G401.6 (cell line): ENCODE measurements around the gene MYL11.

Source experiments
- FAIRE-seq: peaks from 2 replicates; lab custom pipeline; 2012; peaks lifted over from hg19 to GRCh38; lab: Jason Lieb, UNC

The MYL11 gene

DNA sequence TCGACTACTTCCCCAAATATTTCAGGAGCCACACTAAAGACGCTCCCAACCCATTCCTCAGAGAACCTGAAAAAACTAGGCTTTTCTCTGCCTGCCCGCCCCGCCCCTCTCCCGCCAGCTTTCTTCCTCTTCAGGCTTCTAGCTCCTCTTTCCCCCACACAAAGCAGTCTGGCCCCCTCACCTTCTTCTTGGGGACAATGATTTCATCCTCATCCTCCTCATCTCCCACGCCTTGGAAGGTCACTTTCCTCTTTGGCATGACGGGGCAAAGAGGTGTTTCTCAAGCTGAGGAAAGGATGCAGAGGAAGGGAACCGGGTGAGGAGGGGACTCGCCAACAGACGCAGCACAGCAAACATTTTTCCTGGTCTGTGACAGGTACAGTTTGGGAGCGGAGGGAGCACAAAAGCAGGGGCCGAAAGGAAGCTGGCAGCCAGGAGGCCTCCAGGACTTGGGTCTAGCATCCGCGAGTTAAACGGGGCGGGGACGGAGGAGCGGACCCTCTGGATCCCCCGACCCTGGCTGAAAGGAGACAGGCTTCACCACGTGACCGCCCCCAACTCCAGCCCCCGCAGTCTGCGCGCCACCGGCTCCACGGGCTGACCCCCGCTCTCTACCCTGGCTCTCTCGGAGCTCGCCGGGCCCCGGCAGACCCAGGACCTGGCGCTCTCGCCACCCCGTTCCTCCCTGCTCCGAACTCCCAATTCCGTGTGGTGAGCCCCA lies 20.0 kb upstream of the MYL11 start:
- no peak for FAIRE-seq

DNA sequence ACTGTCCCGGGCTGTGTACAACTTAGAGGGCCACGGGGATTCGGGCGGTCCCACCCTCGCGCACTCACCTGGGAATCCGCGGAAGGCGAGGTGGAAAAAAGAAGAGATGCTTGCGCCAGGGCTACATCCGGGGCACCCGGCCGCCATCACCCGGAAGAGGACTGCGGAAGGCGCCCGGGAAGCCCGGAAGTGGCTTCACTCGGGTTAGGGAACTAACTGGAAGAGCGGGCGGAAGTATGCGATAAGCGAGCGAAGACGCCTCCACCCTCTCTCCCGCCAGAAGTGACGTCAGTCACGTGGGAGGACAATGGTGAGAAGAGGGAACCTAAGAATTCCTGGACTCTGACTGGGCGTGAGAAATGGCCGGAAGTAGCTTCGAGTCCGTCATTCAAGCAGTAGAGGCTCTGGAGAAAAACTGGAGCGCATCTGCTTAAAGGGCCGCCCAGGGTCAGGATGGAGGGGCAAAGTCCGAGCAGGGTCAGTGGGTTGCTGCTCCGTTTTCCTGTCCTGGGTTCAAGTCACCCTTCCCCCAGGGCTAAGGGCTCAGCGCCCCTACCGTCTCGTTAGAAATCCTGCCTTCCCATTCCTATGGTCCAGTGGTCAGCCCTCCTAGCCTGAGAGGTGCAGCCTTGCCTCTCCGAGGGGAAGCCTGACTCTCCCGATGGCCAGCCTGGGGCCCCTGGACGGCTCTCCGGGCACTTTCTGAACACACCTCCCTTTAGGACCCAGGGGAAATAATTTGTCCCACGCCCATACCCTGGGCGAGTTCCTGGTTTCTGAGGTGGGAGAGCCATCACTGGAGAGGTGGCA lies 19.3 kb upstream of the MYL11 start, which contains the start of gene CD2BP2:
Gene CD2BP2 (minus strand): TSS at position 165 of the 810 bp plus-strand sequence. CDS start 627 bp downstream, outside the sequence.
- peak; percentile 98 for FAIRE-seq

- FAIRE-seq: no peak
Observed at GRCh38 chr16:30355954-30356308, 18.7 kb upstream of the MYL11 start.

- FAIRE-seq: no peak
Observed at GRCh38 chr16:30356401-30357084, 18.1 kb upstream of the MYL11 start.

- FAIRE-seq: no peak
Observed at GRCh38 chr16:30357085-30357714, 17.4 kb upstream of the MYL11 start.

DNA sequence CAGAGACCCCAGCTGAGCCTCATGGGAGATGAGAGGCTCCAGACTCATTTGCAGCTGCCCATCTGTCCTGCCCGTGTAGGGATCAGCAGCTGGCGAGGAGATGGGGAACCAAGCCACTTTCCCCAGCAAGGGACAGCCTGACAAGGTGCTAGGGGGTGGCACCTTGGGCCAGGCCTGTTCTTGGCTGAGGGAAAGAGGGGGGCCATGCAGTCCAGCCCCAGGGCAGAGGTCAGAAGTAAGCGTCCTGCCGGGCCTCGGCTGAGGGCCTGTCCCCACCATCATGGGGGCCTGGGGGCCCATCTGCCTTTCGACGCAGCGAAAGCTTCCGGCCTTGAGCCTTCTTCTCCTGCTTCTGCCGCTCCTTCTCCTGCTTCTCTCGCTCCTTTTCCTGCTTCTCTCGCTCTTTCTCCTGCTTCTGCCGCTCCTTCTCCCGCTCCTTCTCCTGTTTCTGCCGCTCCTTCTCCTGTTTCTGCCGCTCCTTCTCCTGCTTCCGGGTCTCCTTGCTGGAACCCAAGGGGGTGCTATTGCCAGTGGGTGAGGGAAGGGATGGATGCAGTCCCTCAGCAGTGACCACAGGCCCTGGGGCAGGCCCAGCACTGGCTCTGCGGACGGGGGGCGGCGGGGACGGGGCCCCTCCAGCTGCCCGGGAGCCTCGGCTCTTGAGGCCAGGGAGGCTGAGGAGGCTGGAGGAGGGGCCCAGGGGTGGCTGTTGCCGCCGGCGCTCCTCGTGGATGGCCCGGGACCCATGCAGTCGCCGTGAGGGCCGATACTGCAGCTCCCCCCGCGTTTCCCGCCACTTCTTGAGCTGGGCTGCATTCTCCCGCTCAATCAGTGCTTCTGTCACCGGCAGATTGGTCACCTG lies 16.7 kb upstream of the MYL11 start:
- FAIRE-seq: no peak

GRCh38 chr16:30358577-30358936 lies 16.0 kb upstream of the MYL11 start:
- FAIRE-seq: no peak

GRCh38 chr16:30358990-30359870 lies 15.4 kb upstream of the MYL11 start:
- FAIRE-seq: no peak

- FAIRE-seq: no peak
Observed at GRCh38 chr16:30359871-30360170, 14.8 kb upstream of the MYL11 start.

GRCh38 chr16:30361180-30361579 lies 13.4 kb upstream of the MYL11 start:
- FAIRE-seq: no peak

GRCh38 chr16:30365200-30365599 lies 9.4 kb upstream of the MYL11 start:
- no peak for FAIRE-seq

DNA sequence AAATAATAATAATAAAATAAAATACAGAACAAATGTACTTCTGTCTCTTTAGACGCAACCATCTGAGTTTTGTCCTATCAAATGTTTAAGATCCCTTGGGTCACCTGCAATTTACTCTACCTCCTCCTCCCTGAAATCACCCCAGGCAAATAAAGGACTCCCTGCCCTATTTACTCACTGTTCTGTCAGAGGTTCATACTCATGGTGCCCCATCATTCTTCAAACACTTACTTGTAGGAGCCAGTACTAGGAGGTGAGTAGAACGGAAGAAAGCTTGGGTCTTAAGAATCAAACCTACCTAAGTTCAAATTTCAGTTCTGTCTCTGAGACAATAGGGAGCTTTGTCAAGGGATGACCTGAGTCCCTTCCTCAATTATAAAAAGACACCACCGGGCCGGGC lies 8.1 kb upstream of the MYL11 start:
- FAIRE-seq: no peak

GRCh38 chr16:30367349-30368009 lies 7.1 kb upstream of the MYL11 start:
- FAIRE-seq: no peak

GRCh38 chr16:30368122-30368791 lies 6.3 kb upstream of the MYL11 start:
- no peak for FAIRE-seq

DNA sequence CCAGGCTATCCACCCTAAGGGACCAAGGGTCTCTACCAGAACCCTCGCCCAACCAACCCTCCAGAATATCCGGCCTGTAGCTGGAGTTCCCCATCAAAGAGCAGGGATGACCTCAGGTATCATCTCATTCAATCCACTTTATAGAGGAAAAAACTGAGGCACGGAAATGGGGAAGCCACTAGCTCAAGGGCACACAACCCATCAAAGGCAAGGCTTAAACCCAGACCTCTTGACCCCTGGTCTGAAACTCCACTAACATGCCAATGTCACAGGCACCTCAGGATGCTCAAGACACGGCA lies 5.9 kb upstream of the MYL11 start:
- no peak for FAIRE-seq

GRCh38 chr16:30369091-30369937 lies 5.3 kb upstream of the MYL11 start:
- no peak for FAIRE-seq

DNA sequence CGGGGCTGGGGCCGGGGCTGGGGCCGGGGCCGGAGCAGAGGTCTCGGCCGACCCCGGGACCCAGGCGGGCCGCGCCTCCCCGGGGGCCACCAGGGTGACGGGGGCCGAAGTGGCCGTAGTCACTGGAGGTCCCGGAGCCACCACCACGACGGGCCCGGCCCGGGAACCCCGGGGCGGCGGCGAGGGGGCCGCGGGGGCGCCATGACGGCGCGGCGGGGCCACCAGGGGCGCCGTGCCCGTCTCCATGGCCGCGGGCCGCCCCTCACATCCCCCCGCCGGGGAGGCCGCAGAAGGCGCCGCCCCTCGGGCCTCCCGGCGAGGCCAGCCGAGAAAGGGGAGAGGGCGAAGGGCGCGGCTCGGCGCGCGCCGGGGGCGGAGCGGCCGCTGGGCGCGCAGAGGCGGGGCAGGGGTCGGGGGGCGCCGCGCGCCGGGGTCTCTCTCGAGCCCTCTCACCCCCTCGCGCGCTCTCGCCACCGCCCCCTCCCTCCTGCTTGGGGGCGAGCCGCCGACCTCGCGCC lies 4.6 kb upstream of the MYL11 start:
- FAIRE-seq: no peak

DNA sequence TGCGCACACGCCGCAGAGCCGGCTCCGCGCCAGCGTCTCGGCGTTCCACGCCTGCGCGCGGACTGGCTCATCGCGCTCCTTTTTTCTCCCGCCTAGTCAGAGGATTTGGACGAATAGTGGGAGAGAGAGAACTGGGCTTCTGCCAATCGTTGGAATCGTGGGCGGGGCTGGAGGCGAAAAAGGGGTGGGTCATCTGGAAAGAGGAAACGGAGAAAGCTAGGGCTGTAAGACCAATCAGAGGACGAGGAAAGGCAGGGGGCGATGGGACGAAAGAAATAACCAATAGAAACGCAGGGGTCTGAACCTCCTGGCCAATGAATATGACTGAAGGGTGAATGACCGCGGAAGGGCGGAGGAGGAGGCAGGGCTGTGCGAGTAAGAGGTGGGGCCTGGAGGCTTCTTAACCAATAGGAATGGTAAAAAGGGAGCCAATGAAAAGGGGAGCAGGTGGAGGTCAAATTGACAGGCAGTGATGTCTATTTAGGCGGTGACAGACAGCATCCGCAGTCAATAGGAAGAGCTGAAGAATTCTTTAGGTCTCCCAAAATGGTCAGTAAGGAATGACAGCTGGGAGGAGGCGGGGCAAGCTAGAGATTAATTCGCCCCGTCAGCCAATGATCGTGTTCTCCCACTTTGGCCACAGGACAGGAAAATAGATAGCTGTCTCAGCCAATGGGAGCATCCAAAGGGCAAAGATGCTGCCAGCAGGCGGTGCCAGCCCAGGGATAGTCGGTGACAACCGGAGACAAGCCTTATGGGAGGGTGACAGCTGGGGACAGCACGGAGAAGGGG lies 4.0 kb upstream of the MYL11 start, which contains the start of gene TBC1D10B:
Gene TBC1D10B (minus strand): TSS at position 39 of the 792 bp plus-strand sequence. CDS start 311 bp downstream, outside the sequence.
- peak; percentile 100 for FAIRE-seq
